OCI-LY1 (cell line): ENCODE results near the gene RBMS3.
"Not testable (repeated sequence)": the region's sequence is repeated elsewhere in the genome, so short reads cannot be mapped to it uniquely, and the experiment has no call there.

Experiments used
- H2AFZ ChIP-seq: fragments of 200-600 bp; sonication (generic), shearing (Covaris generic); 2 replicates; pipeline ENCODE4 v1.6.0; 2014; ENCODE audit warnings: antibody characterized with exemption, mild to moderate bottlenecking, low read length
- H3F3A ChIP-seq: fragments of 200-600 bp; sonication (generic), shearing (Covaris generic); 2 replicates; pipeline ENCODE4 v1.6.0; 2014; ENCODE audit warnings: mild to moderate bottlenecking, antibody characterized with exemption, low read length, moderate library complexity; ENCODE audit not compliant: insufficient read depth
- H3K27ac ChIP-seq: fragments of 200-600 bp; sonication (generic); 2 replicates; pipeline ENCODE4 v1.5.1; 2014; ENCODE audit warnings: low read length, mixed run types, mild to moderate bottlenecking, low read depth; ENCODE audit not compliant: poor library complexity, severe bottlenecking
- H3K27me3 ChIP-seq: fragments of 200-600 bp; sonication (generic); 2 replicates; pipeline ENCODE4 v1.6.0; 2014; ENCODE audit warnings: antibody characterized with exemption, mild to moderate bottlenecking, low read length, moderate library complexity; ENCODE audit not compliant: insufficient read depth
- H3K36me3 ChIP-seq: fragments of 200-600 bp; sonication (generic); 2 replicates; pipeline ENCODE4 v1.6.1; 2014; ENCODE audit warnings: mild to moderate bottlenecking, antibody characterized with exemption, low read length, moderate library complexity, mixed read lengths; ENCODE audit not compliant: insufficient read depth
- H3K4me1 ChIP-seq: fragments of 200-600 bp; sonication (generic); 2 replicates; pipeline ENCODE4 v1.5.1; 2014; ENCODE audit warnings: mild to moderate bottlenecking, low read length, moderate library complexity; ENCODE audit not compliant: insufficient read depth, severe bottlenecking
- H3K4me2 ChIP-seq: fragments of 200-600 bp; sonication (generic), shearing (Covaris generic); 2 replicates; pipeline ENCODE4 v1.6.1; 2014; ENCODE audit warnings: low read length
- H3K4me3 ChIP-seq: fragments of 200-600 bp; sonication (generic); 2 replicates; pipeline ENCODE4 v1.5.1; 2014; ENCODE audit warnings: low read length, low read depth, mild to moderate bottlenecking, mixed read lengths; ENCODE audit not compliant: poor library complexity, severe bottlenecking
- H3K79me2 ChIP-seq: fragments of 200-600 bp; shearing (Covaris generic); 2 replicates; pipeline ENCODE4 v1.6.1; 2016; ENCODE audit warnings: mixed run types, low read length, mixed read lengths; ENCODE audit not compliant: insufficient read depth
- H3K9ac ChIP-seq: fragments of 200-600 bp; sonication (generic), shearing (Covaris generic); 2 replicates; pipeline ENCODE4 v1.6.1; 2014; ENCODE audit warnings: mild to moderate bottlenecking, low read length, mixed read lengths
- H3K9me2 ChIP-seq: fragments of 200-600 bp; sonication (generic), shearing (Covaris generic); 2 replicates; pipeline ENCODE4 v1.6.1; 2014; ENCODE audit warnings: low read depth, mild to moderate bottlenecking, low read length, mixed read lengths
- H3K9me3 ChIP-seq: fragments of 200-600 bp; shearing (Covaris generic); 2 replicates; pipeline ENCODE4 v1.6.1; 2014; ENCODE audit warnings: low read length, mixed read lengths
- H4K20me1 ChIP-seq: fragments of 200-600 bp; sonication (generic), shearing (Covaris generic); 2 replicates; pipeline ENCODE4 v1.6.0; 2016; ENCODE audit warnings: mild to moderate bottlenecking, low read length; ENCODE audit not compliant: insufficient read depth
- CTCF ChIP-seq: fragments of 200-600 bp; sonication (generic), shearing (Covaris generic); IDR thresholded peaks from 2 replicates; pipeline ENCODE4 v1.5.1; 2017; ENCODE audit warnings: mild to moderate bottlenecking, antibody characterized with exemption, low read length, moderate library complexity, mixed read lengths
- EZH2 ChIP-seq: fragments of 200-600 bp; sonication (generic), shearing (Covaris generic); IDR thresholded peaks from 2 replicates; pipeline ENCODE4 v1.8.0; 2017; ENCODE audit warnings: borderline replicate concordance, mixed run types, mild to moderate bottlenecking, antibody characterized with exemption, low read length, moderate library complexity, mixed read lengths

Gene RBMS3

GRCh38 chr3:30034246-30034991 lies 753.5 kb downstream of the RBMS3 start:
- H3K9me3 ChIP-seq, result no peaks in the 10 kb centered on the region
- no peak overlapping the region for H3K4me3 ChIP-seq
- H3K4me1 ChIP-seq, result no peaks in the 10 kb centered on the region
- H3K9me2 ChIP-seq, result no peaks in the 10 kb centered on the region
- no peaks in the 10 kb centered on the region for H3K36me3 ChIP-seq
- no peak overlapping the region for H3K4me2 ChIP-seq
- no peak overlapping the region for H3K9ac ChIP-seq
- H3K27ac ChIP-seq, result no peak overlapping the region
- H2AFZ ChIP-seq, result no peak overlapping the region
- TF ChIP-seq CTCF (no peak), EZH2 (no peak)
- no peaks in the 10 kb centered on the region; the same call in 1 of the 2 replicates for H3K27me3 ChIP-seq
- no peaks in the 10 kb centered on the region for H4K20me1 ChIP-seq
- no peaks in the 10 kb centered on the region for H3F3A ChIP-seq
- no peaks in the 10 kb centered on the region for H3K79me2 ChIP-seq

DNA sequence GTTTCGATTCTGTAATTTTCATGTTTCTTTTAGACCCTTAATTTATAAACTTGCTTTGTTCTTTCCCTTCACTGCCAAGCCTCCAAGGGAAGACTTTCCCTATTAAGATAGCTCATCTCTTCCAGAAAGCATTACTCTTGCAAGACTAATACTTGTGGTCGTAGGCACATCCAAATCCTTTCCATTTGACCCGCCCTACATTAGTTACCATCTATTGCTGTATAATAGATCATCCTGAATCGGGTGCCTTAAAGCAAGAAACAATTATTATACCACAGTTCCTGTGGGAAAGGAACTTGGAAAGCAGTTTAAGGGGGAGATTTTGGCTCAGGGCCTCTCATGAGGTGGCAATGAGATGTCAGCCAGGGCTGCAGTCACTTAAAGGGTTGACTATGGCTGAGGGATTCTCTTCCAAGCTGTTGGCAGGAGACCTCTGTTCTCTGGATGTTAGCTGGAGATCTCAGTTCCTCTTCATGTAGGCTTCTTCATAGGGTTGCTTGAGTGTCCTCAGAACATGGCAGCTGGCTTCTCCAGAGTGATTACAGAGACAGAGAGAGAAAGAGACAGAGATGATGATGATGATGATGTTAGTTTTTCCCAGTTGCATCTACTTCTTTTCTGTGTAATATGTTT lies 755.2 kb downstream of the RBMS3 start:
- no peak for TF ChIP-seq EZH2
- no peak for TF ChIP-seq CTCF
- no peaks in the 10 kb centered on the region for H3F3A ChIP-seq

DNA sequence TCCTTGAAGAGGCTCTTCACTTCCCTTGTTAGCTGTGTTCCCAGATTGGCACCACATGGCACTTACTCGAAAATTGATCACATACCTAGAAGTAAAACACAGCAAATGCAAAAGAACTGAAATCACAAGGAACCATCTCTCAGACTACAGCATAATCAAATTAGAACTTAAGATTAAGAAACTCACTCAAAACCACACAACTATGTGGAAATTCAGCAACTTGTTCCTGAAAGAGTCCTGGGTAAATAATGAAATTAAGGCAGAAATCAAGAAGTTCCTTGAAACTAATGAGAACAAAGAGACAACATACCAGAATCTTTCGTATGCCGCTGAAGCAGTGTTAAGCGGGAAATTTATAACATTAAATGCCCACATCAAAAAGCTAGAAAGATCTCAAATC lies 759.3 kb downstream of the RBMS3 start:
- TF ChIP-seq CTCF, result no peak
- TF ChIP-seq EZH2, result no peak
- H3K27ac ChIP-seq, result no peak overlapping the region
- H3K9ac ChIP-seq, result no peak overlapping the region
- no peaks in the 10 kb centered on the region for H3F3A ChIP-seq
- H3K9me2 ChIP-seq, result no peaks in the 10 kb centered on the region
- no peaks in the 10 kb centered on the region for H3K36me3 ChIP-seq
- no peaks in the 10 kb centered on the region for H3K4me1 ChIP-seq
- no peak overlapping the region for H3K4me3 ChIP-seq
- no peaks in the 10 kb centered on the region for H4K20me1 ChIP-seq
- H3K9me3 ChIP-seq, result no peaks in the 10 kb centered on the region
- H3K27me3 ChIP-seq, result no peaks in the 10 kb centered on the region; the same call in 1 of the 2 replicates
- no peaks in the 10 kb centered on the region for H3K79me2 ChIP-seq
- H3K4me2 ChIP-seq, result no peak overlapping the region
- no peak overlapping the region for H2AFZ ChIP-seq

More for the DNA sequence above, 755.2 kb downstream of the RBMS3 start:
- Histone ChIP-seq H3K4me1 (no peaks in the 10 kb centered on the region), H3K9me3 (no peaks in the 10 kb centered on the region), H3K9ac (no peak overlapping the region), H3K27me3 (no peaks in the 10 kb centered on the region; the same call in 1 of the 2 replicates), H3K27ac (no peak overlapping the region), H3K4me3 (no peak overlapping the region), H3K4me2 (no peak overlapping the region), H3K9me2 (no peaks in the 10 kb centered on the region), H3K36me3 (no peaks in the 10 kb centered on the region), H4K20me1 (no peaks in the 10 kb centered on the region), H3K79me2 (no peaks in the 10 kb centered on the region), H2AFZ (no peak overlapping the region)

DNA sequence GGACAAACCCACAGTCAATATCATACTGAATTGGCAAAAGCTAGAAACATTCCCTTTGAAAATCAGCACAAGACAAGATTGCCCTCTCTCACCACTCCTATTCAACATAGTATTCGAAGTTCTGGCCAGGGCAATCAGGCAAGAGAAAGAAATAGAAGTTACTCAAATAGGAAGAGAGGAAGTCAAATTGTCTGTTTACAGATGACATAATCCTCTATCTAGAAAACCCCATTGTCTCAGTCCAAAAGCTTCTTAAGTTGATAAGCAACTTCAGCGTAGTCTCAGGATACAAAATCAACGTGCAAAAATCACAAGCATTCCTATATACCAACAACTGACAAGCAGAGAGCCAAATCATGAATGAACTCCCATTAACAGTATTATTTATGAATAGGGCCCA lies 760.6 kb downstream of the RBMS3 start:
- H3K9me3 ChIP-seq, result not testable (repeated sequence)

More for the DNA sequence above, 760.6 kb downstream of the RBMS3 start:
- H3K36me3 ChIP-seq, H3K4me2 ChIP-seq, H3K4me3 ChIP-seq, H3K9me2 ChIP-seq, H3K9ac ChIP-seq, H3K79me2 ChIP-seq, H3K27ac ChIP-seq, H3F3A ChIP-seq, H2AFZ ChIP-seq, H3K27me3 ChIP-seq, H4K20me1 ChIP-seq, H3K4me1 ChIP-seq: not testable (repeated sequence)
